Panc1 (cell line): Measurements from ENCODE around the gene ZKSCAN4. TPM values are rescaled to one million over a fixed set of nuclear protein-coding genes. Genes with fewer than 3 reads are reported as not detected.

Experiments
- ATAC-seq: fragments of 200-7000 bp; cut with Tn5 transposase; 2 replicates; pipeline ENCODE4 v1.9.1; 2020; ENCODE audit warnings: mild to moderate bottlenecking, moderate library complexity
- BruUV-seq: library from RNA; stranded (reverse); fragments of 400-500 nt; replicated peaks from 2 replicates; lab custom pipeline; 2021; lab: Mats Ljungman, UMichigan
- CTCF ChIA-PET: fragments of 300-600 bp; sonication (Branson Sonifier 250); formaldehyde crosslinking; loops from one replicate; lab custom pipeline; 2022; ENCODE audit warnings: antibody characterized with exemption; lab: Charles Lee
- POLR2A ChIA-PET: fragments of 300-600 bp; sonication (Branson Sonifier 250); formaldehyde crosslinking; loops from one replicate; lab custom pipeline; 2022; ENCODE audit warnings: antibody characterized with exemption; lab: Charles Lee
- DNase-seq: peaks from one replicate; pipeline ENCODE4 v3.0.0-alpha.2; 2010; ENCODE audit warnings: low read depth, low spot score
- H3K27ac ChIP-seq: 2 replicates; pipeline ENCODE4 v1.5.1; 2011; ENCODE audit warnings: mild to moderate bottlenecking, low read length, inconsistent platforms
- H3K27me3 ChIP-seq: fragments of 200-500 bp; sonication (Bioruptor generic); 2 replicates; pipeline ENCODE4 v1.6.0; 2014; ENCODE audit warnings: low read length, inconsistent platforms; ENCODE audit not compliant: control insufficient read depth, insufficient read depth
- H3K36me3 ChIP-seq: fragments of 200-500 bp; sonication (Bioruptor generic); 2 replicates; pipeline ENCODE4 v1.5.1; 2014; ENCODE audit warnings: inconsistent platforms, mild to moderate bottlenecking, low read length, moderate library complexity; ENCODE audit not compliant: control insufficient read depth, insufficient read depth
- H3K4me1 ChIP-seq: 2 replicates; pipeline ENCODE4 v1.5.1; 2011; ENCODE audit warnings: inconsistent platforms, mild to moderate bottlenecking, low read length, moderate library complexity; ENCODE audit not compliant: control insufficient read depth, insufficient read depth
- H3K4me3 ChIP-seq, 2 experiments: 2 replicates each; pipeline ENCODE4 v1.5.1; 2011 to 2012; ENCODE audit warnings: low read depth in 2 of 2, low read length in 2 of 2, mild to moderate bottlenecking in 2 of 2, inconsistent platforms in 1 of 2, moderate library complexity in 1 of 2
- H3K9me3 ChIP-seq: fragments of 200-500 bp; sonication (Bioruptor generic); 2 replicates; pipeline ENCODE4 v1.5.1; 2014; ENCODE audit warnings: low read depth, mild to moderate bottlenecking, inconsistent platforms, low read length, moderate library complexity; ENCODE audit not compliant: control insufficient read depth, insufficient read depth
- CTCF ChIP-seq: fragments of 450-650 bp; IDR thresholded peaks from 2 replicates; pipeline ENCODE4 v1.5.1; 2017; ENCODE audit warnings: mild to moderate bottlenecking
- POLR2AphosphoS5 ChIP-seq: IDR thresholded peaks from 2 replicates; pipeline ENCODE4 v1.6.1; 2012; ENCODE audit warnings: mild to moderate bottlenecking, low read depth, low read length, moderate library complexity
- REST ChIP-seq, 2 experiments: IDR thresholded peaks; 2 replicates each; pipeline ENCODE4 v1.6.1; 2011 to 2012; ENCODE audit warnings: low read depth in 2 of 2, control low read depth in 1 of 2, low read length in 1 of 2, mild to moderate bottlenecking in 1 of 2, moderate library complexity in 1 of 2; ENCODE audit not compliant: insufficient read depth in 1 of 2
- SIN3A ChIP-seq: IDR thresholded peaks from 2 replicates; pipeline ENCODE4 v1.6.1; 2012; ENCODE audit warnings: low read depth, mild to moderate bottlenecking, low read length, moderate library complexity, borderline replicate concordance; ENCODE audit not compliant: insufficient read depth
- TCF7L2 ChIP-seq: IDR thresholded peaks from 2 replicates; pipeline ENCODE4 v1.6.1; 2011; ENCODE audit warnings: mild to moderate bottlenecking, low read depth, low read length, inconsistent platforms
- in situ Hi-C: cut with HindIII; loops from 2 replicates; pipeline ENCODE4 v1.10.0; 2016; ENCODE audit warnings: low sequenced_read_pairs, low pct_unique_long_range_greater_than_20kb
- intact Hi-C: fragments of 100-400 bp; cut with micrococcal nuclease; formaldehyde crosslinking; loops from one replicate; pipeline ENCODE4 v1.10.0; 2022; ENCODE audit not compliant: unreplicated experiment
- total RNA-seq: library from RNA; stranded (reverse); gene quantifications from one replicate; pipeline ENCODE4 v1.2.1, GENCODE V29; 2021; ENCODE audit not compliant: unreplicated experiment

ZKSCAN4 gene
- total RNA-seq, 1 experiment from 2014 or later: 4.4 TPM

GRCh38 chr6:28206527-28206926, 45.5 kb downstream of the ZKSCAN4 start:
- no peak overlapping the region for H3K4me3 ChIP-seq
- ChIA-PET POLR2A (no interaction called here), CTCF (no interaction called here)
- H3K9me3 ChIP-seq: peaks cover 4% of the 10 kb centered on the region; the same call in 1 of the 2 replicates
- ATAC-seq (no peak), DNase-seq (no peak)
- no peak overlapping the region for H3K27ac ChIP-seq
- TF ChIP-seq REST (IDR thresholded peaks at IDR 0.05; ENCODE audit: insufficient read depth in 1 of 2, low read depth in 2 of 2, low read length in 1 of 2) (no peak), CTCF (no peak), SIN3A (no peak), TCF7L2 (no peak), POLR2AphosphoS5 (no peak)
- no TSS peak for BruUV-seq
- intact Hi-C loops (no loop called here), in situ Hi-C loops (no loop called here)
- no peaks in the 10 kb centered on the region for H3K36me3 ChIP-seq
- H3K27me3 ChIP-seq: no peaks in the 10 kb centered on the region
- H3K4me1 ChIP-seq: peaks cover 3% of the 10 kb centered on the region; the same call in 1 of the 2 replicates

- BruUV-seq: no TSS peak
- in situ Hi-C loops: no loop called here
Observed at GRCh38 chr6:28205879-28206278, 46.2 kb downstream of the ZKSCAN4 start.

More at GRCh38 chr6:28205879-28206278, 46.2 kb downstream of the ZKSCAN4 start:
- DNase-seq (no peak), ATAC-seq (no peak)
- ChIA-PET CTCF (no interaction called here), POLR2A (no interaction called here)
- Histone ChIP-seq H3K4me1 (peaks cover 3% of the 10 kb centered on the region; the same call in 1 of the 2 replicates), H3K27me3 (no peaks in the 10 kb centered on the region), H3K4me3 (no peak overlapping the region), H3K36me3 (no peaks in the 10 kb centered on the region), H3K27ac (no peak overlapping the region), H3K9me3 (peaks cover 4% of the 10 kb centered on the region; the same call in 1 of the 2 replicates)
- intact Hi-C loops: no loop called here
- TF ChIP-seq CTCF (no peak), TCF7L2 (no peak), POLR2AphosphoS5 (no peak), SIN3A (no peak), REST (IDR thresholded peaks at IDR 0.05; ENCODE audit: insufficient read depth in 1 of 2, low read depth in 2 of 2, low read length in 1 of 2) (no peak)
